IMR-90 (cell line): ENCODE data around the gene CHN2. TPM values are rescaled to one million over a fixed set of nuclear protein-coding genes. Genes with fewer than 3 reads are reported as not detected.

Experiments
- ATAC-seq: fragments of 200-7000 bp; cut with Tn5 transposase; 2 replicates; pipeline ENCODE4 v1.9.1; 2020; ENCODE audit warnings: low read depth, mild to moderate bottlenecking, moderate library complexity
- BruUV-seq: library from RNA; stranded (reverse); fragments of 400-500 nt; replicated peaks from 2 replicates; lab custom pipeline; 2021; lab: Mats Ljungman, UMichigan
- CTCF ChIA-PET: fragments of 300-600 bp; formaldehyde crosslinking; extraction: SDS; loops from one replicate; lab custom pipeline; 2021; ENCODE audit warnings: antibody characterized with exemption; lab: Yijun Ruan, JAX
- POLR2A ChIA-PET: fragments of 300-600 bp; sonication (Branson Sonifier 250); formaldehyde crosslinking; loops from one replicate; lab custom pipeline; 2022; ENCODE audit warnings: antibody characterized with exemption; ENCODE audit not compliant: unreplicated experiment; lab: Charles Lee
- DNase-seq: peaks from one replicate; pipeline ENCODE4 v3.0.0; 2013
- H2AFZ ChIP-seq: replicated peaks from 2 replicates; pipeline ENCODE3; 2013; ENCODE audit warnings: low read length, mild to moderate bottlenecking; ENCODE audit not compliant: poor library complexity
- H2AK5ac ChIP-seq: 2 replicates; pipeline ENCODE4 v1.6.1; 2013; ENCODE audit warnings: low read depth, low read length, inconsistent platforms
- H2AK9ac ChIP-seq: replicated peaks from 2 replicates; pipeline ENCODE3; 2013; ENCODE audit warnings: mild to moderate bottlenecking, low read depth, low read length, moderate library complexity; ENCODE audit not compliant: poor library complexity
- H2BK120ac ChIP-seq: 2 replicates; pipeline ENCODE4 v1.6.1; 2013; ENCODE audit warnings: low read depth, low read length, inconsistent platforms
- H2BK15ac ChIP-seq: 3 replicates; pipeline ENCODE4 v1.6.1; 2013; ENCODE audit warnings: low read depth, low read length, inconsistent platforms
- H2BK20ac ChIP-seq: 2 replicates; pipeline ENCODE4 v1.6.1; 2013; ENCODE audit warnings: low read depth, mild to moderate bottlenecking, inconsistent platforms, low read length, moderate library complexity
- H2BK5ac ChIP-seq: 2 replicates; pipeline ENCODE4 v1.6.1; 2013; ENCODE audit warnings: mild to moderate bottlenecking, low read depth, low read length, inconsistent platforms; ENCODE audit not compliant: poor library complexity, severe bottlenecking
- H3K14ac ChIP-seq: replicated peaks from 2 replicates; pipeline ENCODE4 v1.6.1; 2013; ENCODE audit warnings: low read depth, low read length, inconsistent platforms
- H3K18ac ChIP-seq: 2 replicates; pipeline ENCODE4 v1.6.1; 2013; ENCODE audit warnings: low read depth, low read length, control low read depth
- H3K23ac ChIP-seq: 2 replicates; pipeline ENCODE4 v1.6.1; 2013; ENCODE audit warnings: low read depth, low read length, inconsistent platforms
- H3K27ac ChIP-seq: 2 replicates; pipeline ENCODE4 v1.5.1; 2013; ENCODE audit warnings: mild to moderate bottlenecking, control low read depth, low read length; ENCODE audit not compliant: insufficient read depth
- H3K27me3 ChIP-seq: 2 replicates; pipeline ENCODE4 v1.6.1; 2013; ENCODE audit warnings: low read length; ENCODE audit not compliant: control insufficient read depth, insufficient read depth
- H3K36me3 ChIP-seq: 2 replicates; pipeline ENCODE4 v1.6.1; 2013; ENCODE audit warnings: low read length, mixed read lengths; ENCODE audit not compliant: control insufficient read depth, insufficient read depth
- H3K4ac ChIP-seq: 2 replicates; pipeline ENCODE4 v1.6.1; 2013; ENCODE audit warnings: low read depth, low read length, inconsistent platforms
- H3K4me1 ChIP-seq: 2 replicates; pipeline ENCODE4 v1.6.1; 2013; ENCODE audit warnings: low read length, mixed read lengths; ENCODE audit not compliant: control insufficient read depth, insufficient read depth
- H3K4me2 ChIP-seq: 2 replicates; pipeline ENCODE4 v1.6.1; 2013; ENCODE audit warnings: low read depth, mild to moderate bottlenecking, control low read depth, low read length, moderate library complexity
- H3K4me3 ChIP-seq: 2 replicates; pipeline ENCODE4 v1.5.1; 2013; ENCODE audit warnings: low read depth, mild to moderate bottlenecking, control low read depth, low read length, moderate library complexity; ENCODE audit not compliant: insufficient read depth
- H3K56ac ChIP-seq: 2 replicates; pipeline ENCODE4 v1.6.1; 2013; ENCODE audit warnings: low read length, inconsistent platforms; ENCODE audit not compliant: insufficient read depth; ENCODE audit errors: extremely low read depth
- H3K79me1 ChIP-seq, 2 experiments: 2 replicates each; pipeline ENCODE4 v1.6.1; 2013; ENCODE audit warnings: low read length in 2 of 2, inconsistent platforms in 1 of 2, low read depth in 1 of 2
- H3K9ac ChIP-seq: 2 replicates; pipeline ENCODE4 v1.6.1; 2013; ENCODE audit warnings: low read depth, low read length, control low read depth
- H3K9me1 ChIP-seq: 2 replicates; pipeline ENCODE4 v1.6.1; 2013; ENCODE audit warnings: low read length, inconsistent platforms; ENCODE audit not compliant: insufficient read depth
- H3K9me3 ChIP-seq: 2 replicates; pipeline ENCODE4 v1.6.1; 2013; ENCODE audit warnings: low read length; ENCODE audit not compliant: control insufficient read depth, insufficient read depth
- H4K20me1 ChIP-seq: 2 replicates; pipeline ENCODE4 v1.6.1; 2013; ENCODE audit warnings: low read length, inconsistent platforms; ENCODE audit not compliant: insufficient read depth
- H4K5ac ChIP-seq: 2 replicates; pipeline ENCODE4 v1.6.1; 2013; ENCODE audit warnings: mild to moderate bottlenecking, low read depth, low read length, control low read depth
- H4K8ac ChIP-seq, 2 experiments: 2 replicates each; pipeline ENCODE4 v1.6.1; 2013; ENCODE audit warnings: low read depth in 2 of 2, low read length in 2 of 2, control low read depth in 1 of 2, inconsistent platforms in 1 of 2
- H4K91ac ChIP-seq: 2 replicates; pipeline ENCODE4 v1.6.1; 2013; ENCODE audit warnings: low read depth, low read length, inconsistent platforms; ENCODE audit not compliant: insufficient read depth
- CEBPB ChIP-seq: IDR thresholded peaks from 2 replicates; pipeline ENCODE4 v1.6.1; 2012; ENCODE audit warnings: low read depth, low read length, improper control_type of control experiment
- CHD1 ChIP-seq: IDR thresholded peaks from 2 replicates; pipeline ENCODE4 v1.6.1; 2012; ENCODE audit warnings: low read depth, low read length, improper control_type of control experiment
- FOS ChIP-seq: fragments of 150-350 bp; IDR thresholded peaks from 2 replicates; pipeline ENCODE4 v1.6.1; 2016; ENCODE audit warnings: low read depth, low read length
- MAZ ChIP-seq: IDR thresholded peaks from 2 replicates; pipeline ENCODE4 v1.6.1; 2012; ENCODE audit warnings: low read depth, mild to moderate bottlenecking, low read length, improper control_type of control experiment, moderate library complexity, borderline replicate concordance
- MXI1 ChIP-seq: IDR thresholded peaks from 2 replicates; pipeline ENCODE4 v1.6.1; 2012; ENCODE audit warnings: low read depth, mild to moderate bottlenecking, low read length, moderate library complexity, borderline replicate concordance
- NFE2L2 ChIP-seq: fragments of 150-350 bp; IDR thresholded peaks from 2 replicates; pipeline ENCODE4 v1.6.1; 2016; ENCODE audit warnings: low read depth, mild to moderate bottlenecking, low read length
- RAD21 ChIP-seq: IDR thresholded peaks from 2 replicates; pipeline ENCODE4 v1.6.1; 2012; ENCODE audit warnings: low read length, improper control_type of control experiment
- RCOR1 ChIP-seq: IDR thresholded peaks from 2 replicates; pipeline ENCODE4 v1.6.1; 2012; ENCODE audit warnings: mild to moderate bottlenecking, low read length, improper control_type of control experiment; ENCODE audit not compliant: insufficient replicate concordance
- RFX5 ChIP-seq: IDR thresholded peaks from 2 replicates; pipeline ENCODE4 v1.8.0; 2012; ENCODE audit warnings: low read depth, mild to moderate bottlenecking, low read length, moderate library complexity
- SMC3 ChIP-seq: fragments of 150-350 bp; IDR thresholded peaks from 2 replicates; pipeline ENCODE4 v1.6.1; 2016; ENCODE audit warnings: low read depth, mild to moderate bottlenecking, antibody characterized with exemption, low read length, moderate library complexity
- WGBS, 2 experiments: methylation state at CpG; one replicate each; pipeline versions ENCODE4 v1.1.5 to v1.1.7; 2013; ENCODE audit warnings: missing lambda C conversion rate in 2 of 2; ENCODE audit not compliant: insufficient read length in 1 of 2; ENCODE audit errors: extremely low coverage in 2 of 2; 5-methylcytosine and 5-hydroxymethylcytosine counted together
- dilution Hi-C: fragments of 300-500 bp; cut with HindIII; formaldehyde crosslinking; loops from one replicate; pipeline ENCODE4 v1.14.3; 2018; ENCODE audit warnings: low sequenced_read_pairs; ENCODE audit not compliant: unreplicated experiment
- in situ Hi-C: fragments of 300-500 bp; cut with MboI; formaldehyde crosslinking; loops from 3 replicates; pipeline ENCODE4 v1.14.3; 2019; ENCODE audit warnings: low sequenced_read_pairs, inconsistent platforms, mixed read lengths
- intact Hi-C: fragments of 100-400 bp; cut with micrococcal nuclease; formaldehyde crosslinking; loops from 2 replicates; pipeline ENCODE4 v1.10.0; 2022
- polyA plus RNA-seq, 3 experiments: library from polyadenylated mRNA; depleted of rRNA; stranded (reverse); fragments of >200 nt; gene quantifications; 2 replicates each; pipeline ENCODE4 v1.2.3, GENCODE V29; 2012; ENCODE audit warnings: low replicate concordance in 1 of 3
- total RNA-seq: library from RNA; depleted of rRNA; stranded (reverse); fragments of >200 nt; gene quantifications from 2 replicates; pipeline ENCODE4 v1.2.3, GENCODE V29; 2012
- TF ChIP-seq, protein P1 (sequence below): fragments of 150-350 bp; IDR thresholded peaks from 2 replicates; pipeline ENCODE4 v1.6.1; 2016; ENCODE audit warnings: low read depth, mild to moderate bottlenecking, low read length, moderate library complexity, borderline replicate concordance

CHN2 gene
- total and polyA plus RNA-seq, 2 of the 4 experiments (the other 2 are of a cell fraction): not detected

- Histone ChIP-seq H3K4me1 (no peaks in the 10 kb centered on the region), H4K8ac (no peak overlapping the region), H3K79me1 (no peaks in the 10 kb centered on the region), H2AK5ac (no peak overlapping the region), H2BK15ac (no peak overlapping the region), H3K4ac (no peak overlapping the region), H3K14ac (no peak overlapping the region), H2BK20ac (no peak overlapping the region), H2BK120ac (no peak overlapping the region), H3K56ac (no peak overlapping the region), H3K9me1 (no peaks in the 10 kb centered on the region), H3K27me3 (no peaks in the 10 kb centered on the region), H3K18ac (no peak overlapping the region), H3K23ac (no peak overlapping the region), H4K20me1 (no peaks in the 10 kb centered on the region), H4K5ac (no peak overlapping the region), H3K4me3 (no peak overlapping the region), H2AFZ (no peak overlapping the region), H3K27ac (no peak overlapping the region), H2BK5ac (no peak overlapping the region), H3K36me3 (no peaks in the 10 kb centered on the region), H4K91ac (no peak overlapping the region), H3K4me2 (no peak overlapping the region), H2AK9ac (no peak overlapping the region), H3K9ac (no peak overlapping the region), H3K9me3 (no peaks in the 10 kb centered on the region)
- WGBS, 2 experiments: no CpG with 5 or more reads among the region's 9 CpGs
- TF ChIP-seq RAD21 (no peak), RCOR1 (no peak), CHD1 (no peak), CEBPB (no peak), SMC3 (no peak), MXI1 (no peak), FOS (no peak), NFE2L2 (no peak), MAZ (no peak), RFX5 (no peak)
- TF ChIP-seq, protein P1, sequence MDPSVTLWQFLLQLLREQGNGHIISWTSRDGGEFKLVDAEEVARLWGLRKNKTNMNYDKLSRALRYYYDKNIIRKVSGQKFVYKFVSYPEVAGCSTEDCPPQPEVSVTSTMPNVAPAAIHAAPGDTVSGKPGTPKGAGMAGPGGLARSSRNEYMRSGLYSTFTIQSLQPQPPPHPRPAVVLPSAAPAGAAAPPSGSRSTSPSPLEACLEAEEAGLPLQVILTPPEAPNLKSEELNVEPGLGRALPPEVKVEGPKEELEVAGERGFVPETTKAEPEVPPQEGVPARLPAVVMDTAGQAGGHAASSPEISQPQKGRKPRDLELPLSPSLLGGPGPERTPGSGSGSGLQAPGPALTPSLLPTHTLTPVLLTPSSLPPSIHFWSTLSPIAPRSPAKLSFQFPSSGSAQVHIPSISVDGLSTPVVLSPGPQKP: no peak
- DNase-seq (no peak), ATAC-seq (no peak)
- POLR2A ChIA-PET: no interaction called here
- intact Hi-C loops: no loop called here
- CTCF ChIA-PET: no interaction called here
- in situ Hi-C loops: no loop called here
- no TSS peak for BruUV-seq
- dilution Hi-C loops: no loop called here
These were observed 124.5 kb downstream of the CHN2 start for GRCh38 chr7:29318853-29319718.
